Measurements from ENCODE around the gene XAGE1A. TPM values are rescaled to one million over a fixed set of nuclear protein-coding genes. Genes with fewer than 3 reads are reported as not detected.
"Not testable (repeated sequence)": the region's sequence is repeated elsewhere in the genome, so short reads cannot be mapped to it uniquely, and the experiment has no call there.

The XAGE1A gene
- total RNA-seq = not detected

DNA sequence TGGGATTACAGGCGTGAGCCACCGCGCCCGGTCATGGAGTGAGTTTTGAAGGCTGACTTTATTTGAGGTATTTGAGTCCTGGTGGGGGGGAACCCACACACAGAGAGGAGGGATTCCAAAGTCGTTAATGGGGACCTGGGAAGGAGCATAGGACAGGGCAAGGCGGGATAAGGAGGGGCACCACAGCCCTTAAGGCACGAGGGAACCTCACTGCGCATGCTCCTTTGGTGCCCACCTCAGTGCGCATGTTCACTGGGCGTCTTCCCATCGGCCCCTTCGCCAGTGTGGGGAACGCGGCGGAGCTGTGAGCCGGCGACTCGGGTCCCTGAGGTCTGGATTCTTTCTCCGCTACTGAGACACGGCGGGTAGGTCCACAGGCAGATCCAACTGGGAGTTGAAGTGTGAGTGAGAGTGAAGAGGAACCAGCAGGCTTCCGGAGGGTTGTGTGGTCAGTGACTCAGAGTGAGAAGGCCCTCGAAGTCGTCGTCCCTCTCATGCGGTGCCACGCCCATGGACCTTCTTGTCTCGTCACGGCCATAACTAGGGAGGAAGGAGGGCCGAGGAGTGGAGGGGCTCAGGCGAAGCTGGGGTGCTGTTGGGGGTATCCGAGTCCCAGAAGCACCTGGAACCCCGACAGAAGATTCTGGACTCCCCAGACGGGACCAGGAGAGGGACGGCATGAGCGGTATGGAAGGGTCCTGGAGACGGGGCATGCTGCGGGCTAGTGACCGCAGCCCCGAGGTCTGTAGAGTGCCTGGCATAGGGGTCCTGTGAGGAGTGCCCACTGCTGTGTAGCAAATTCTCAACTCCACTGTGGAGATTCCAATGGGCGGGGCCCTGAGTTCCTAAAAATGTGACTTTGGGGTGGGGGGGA lies at the start of gene XAGE1A:
XAGE1A (plus strand) TSS at position 264 of the 874 bp plus-strand sequence. CDS start 1,554 bp downstream, outside the sequence.
- H3K36me3 ChIP-seq; H3K9me3 ChIP-seq; intact Hi-C loops (cut with DNase I; ENCODE audit: low total_unique reads); H3K27ac ChIP-seq; H3K4me1 ChIP-seq; DNase-seq; H3K27me3 ChIP-seq; H3K4me3 ChIP-seq: not testable (repeated sequence)

DNA sequence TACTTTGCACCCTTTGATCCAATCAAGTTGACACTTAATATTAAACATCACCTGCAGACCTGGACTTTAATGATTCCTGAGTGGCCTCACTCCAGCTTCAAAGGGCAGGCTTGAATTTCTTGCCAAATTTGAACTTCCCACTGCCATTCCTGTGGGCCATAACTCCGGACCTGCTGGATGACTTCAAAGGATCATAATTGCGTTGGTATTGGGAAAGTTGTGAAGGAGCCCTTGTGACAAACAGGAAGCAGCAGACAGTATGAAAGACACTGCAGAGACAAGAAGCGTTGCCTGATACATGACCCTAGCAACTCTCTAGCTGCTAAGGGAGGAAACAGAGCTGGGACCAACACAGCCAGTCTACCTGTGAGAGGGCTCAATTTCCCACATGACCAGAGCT lies 43.6 kb upstream of the XAGE1A start:
- H3K27me3 ChIP-seq; H3K9me3 ChIP-seq; DNase-seq; intact Hi-C loops (cut with DNase I; ENCODE audit: low total_unique reads); H3K36me3 ChIP-seq; H3K4me3 ChIP-seq; H3K4me1 ChIP-seq; H3K27ac ChIP-seq: not testable (repeated sequence)

DNA sequence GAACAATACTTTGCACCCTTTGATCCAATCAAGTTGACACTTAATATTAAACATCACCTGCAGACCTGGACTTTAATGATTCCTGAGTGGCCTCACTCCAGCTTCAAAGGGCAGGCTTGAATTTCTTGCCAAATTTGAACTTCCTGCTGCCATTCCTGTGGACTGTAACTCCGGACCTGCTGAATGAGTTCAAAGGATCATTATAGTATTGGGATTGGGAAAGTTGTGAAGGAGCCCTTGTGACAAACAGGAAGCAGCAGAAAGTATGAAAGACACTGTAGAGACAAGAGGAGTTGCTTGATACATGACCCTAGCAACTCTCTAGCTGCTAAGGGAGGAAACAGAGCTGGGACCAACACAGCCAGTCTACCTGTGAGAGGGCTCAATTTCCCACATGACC lies 24.3 kb upstream of the XAGE1A start:
- not testable (repeated sequence) for H3K4me3 ChIP-seq, H3K9me3 ChIP-seq

DNA sequence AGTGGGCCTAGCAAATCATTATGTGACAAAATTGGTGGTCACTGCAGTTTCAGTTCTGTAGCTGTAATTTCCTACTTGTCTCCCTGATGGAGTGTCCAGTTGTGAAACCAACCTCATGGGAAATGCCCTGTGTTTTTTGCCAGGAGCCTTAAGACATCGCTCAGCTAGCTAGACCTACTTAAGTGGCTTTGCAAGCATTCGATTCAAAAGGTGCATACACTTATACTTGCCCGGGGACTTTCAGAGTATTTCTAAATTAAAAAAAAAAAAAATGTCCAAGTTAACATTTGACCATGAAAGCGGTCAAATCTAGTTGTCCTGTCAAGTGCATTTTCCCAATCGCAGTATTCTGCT lies 788 bp downstream of the XAGE1A start:
- H3K36me3 ChIP-seq; H3K4me3 ChIP-seq; H3K27ac ChIP-seq; H3K4me1 ChIP-seq; DNase-seq; H3K27me3 ChIP-seq; intact Hi-C loops (cut with DNase I; ENCODE audit: low total_unique reads); H3K9me3 ChIP-seq: not testable (repeated sequence)

More for the DNA sequence above, 24.3 kb upstream of the XAGE1A start:
- DNase-seq; intact Hi-C loops (cut with DNase I; ENCODE audit: low total_unique reads); H3K36me3 ChIP-seq; H3K4me1 ChIP-seq; H3K27me3 ChIP-seq; H3K27ac ChIP-seq: not testable (repeated sequence)

GRCh38 chrX:52501362-52501761 lies 5.8 kb downstream of the XAGE1A start:
- DNase-seq; H3K27me3 ChIP-seq; H3K4me1 ChIP-seq; H3K9me3 ChIP-seq; H3K27ac ChIP-seq; H3K36me3 ChIP-seq; intact Hi-C loops (cut with DNase I; ENCODE audit: low total_unique reads); H3K4me3 ChIP-seq: not testable (repeated sequence)

DNA sequence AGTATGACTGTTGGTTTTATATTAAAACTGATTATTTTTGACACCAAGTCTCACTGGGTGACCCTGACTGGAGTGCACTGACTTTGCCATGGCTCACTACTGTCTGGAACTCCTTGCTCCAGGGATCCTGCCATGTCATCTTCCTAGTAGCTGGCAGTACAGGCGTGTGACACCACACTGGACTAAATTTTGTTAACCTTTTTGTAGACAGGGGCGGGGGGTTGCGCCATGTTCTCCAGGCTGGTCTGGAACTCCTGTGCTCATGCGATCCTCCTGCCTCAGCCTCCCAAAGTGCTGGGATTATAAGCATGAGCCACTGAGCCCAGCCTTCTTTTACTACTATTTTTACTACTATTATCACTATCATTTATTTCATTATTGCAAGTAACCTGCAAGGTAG lies 8.9 kb downstream of the XAGE1A start:
- no peaks in the 10 kb centered on the region for H3K4me1 ChIP-seq
- H3K9me3 ChIP-seq = no peaks in the 10 kb centered on the region
- H3K36me3 ChIP-seq = no peaks in the 10 kb centered on the region
- no peak overlapping the region for H3K4me3 ChIP-seq
- H3K27me3 ChIP-seq = no peaks in the 10 kb centered on the region
- H3K27ac ChIP-seq = no peak overlapping the region
- TF ChIP-seq, protein P1, sequence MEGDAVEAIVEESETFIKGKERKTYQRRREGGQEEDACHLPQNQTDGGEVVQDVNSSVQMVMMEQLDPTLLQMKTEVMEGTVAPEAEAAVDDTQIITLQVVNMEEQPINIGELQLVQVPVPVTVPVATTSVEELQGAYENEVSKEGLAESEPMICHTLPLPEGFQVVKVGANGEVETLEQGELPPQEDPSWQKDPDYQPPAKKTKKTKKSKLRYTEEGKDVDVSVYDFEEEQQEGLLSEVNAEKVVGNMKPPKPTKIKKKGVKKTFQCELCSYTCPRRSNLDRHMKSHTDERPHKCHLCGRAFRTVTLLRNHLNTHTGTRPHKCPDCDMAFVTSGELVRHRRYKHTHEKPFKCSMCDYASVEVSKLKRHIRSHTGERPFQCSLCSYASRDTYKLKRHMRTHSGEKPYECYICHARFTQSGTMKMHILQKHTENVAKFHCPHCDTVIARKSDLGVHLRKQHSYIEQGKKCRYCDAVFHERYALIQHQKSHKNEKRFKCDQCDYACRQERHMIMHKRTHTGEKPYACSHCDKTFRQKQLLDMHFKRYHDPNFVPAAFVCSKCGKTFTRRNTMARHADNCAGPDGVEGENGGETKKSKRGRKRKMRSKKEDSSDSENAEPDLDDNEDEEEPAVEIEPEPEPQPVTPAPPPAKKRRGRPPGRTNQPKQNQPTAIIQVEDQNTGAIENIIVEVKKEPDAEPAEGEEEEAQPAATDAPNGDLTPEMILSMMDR (IDR thresholded peaks at IDR 0.05) = no peak
- TF ChIP-seq POLR2A (IDR thresholded peaks at IDR 0.05) = no peak
- intact Hi-C loops (cut with DNase I; ENCODE audit: low total_unique reads) = no loop called here
- no peak for DNase-seq

GRCh38 chrX:52507331-52507730 lies 11.7 kb downstream of the XAGE1A start:
- intact Hi-C loops (cut with DNase I; ENCODE audit: low total_unique reads) = no loop called here
- Histone ChIP-seq H3K9me3 (no peaks in the 10 kb centered on the region), H3K36me3 (no peaks in the 10 kb centered on the region), H3K27me3 (no peaks in the 10 kb centered on the region), H3K4me1 (no peaks in the 10 kb centered on the region), H3K4me3 (no peak overlapping the region), H3K27ac (no peak overlapping the region)
- TF ChIP-seq POLR2A (IDR thresholded peaks at IDR 0.05) = no peak
- TF ChIP-seq, protein P1 (IDR thresholded peaks at IDR 0.05) = no peak
- no peak for DNase-seq

GRCh38 chrX:52509916-52510315 lies 14.3 kb downstream of the XAGE1A start:
- H3K27ac ChIP-seq = no peak overlapping the region
- intact Hi-C loops (cut with DNase I; ENCODE audit: low total_unique reads) = no loop called here
- H3K36me3 ChIP-seq = no peaks in the 10 kb centered on the region
- H3K4me3 ChIP-seq = no peak overlapping the region
- no peaks in the 10 kb centered on the region for H3K27me3 ChIP-seq
- H3K4me1 ChIP-seq = no peaks in the 10 kb centered on the region
- DNase-seq = no peak
- no peak for TF ChIP-seq POLR2A (IDR thresholded peaks at IDR 0.05)
- TF ChIP-seq, protein P1 (IDR thresholded peaks at IDR 0.05) = no peak
- H3K9me3 ChIP-seq = no peaks in the 10 kb centered on the region

- H3K36me3 ChIP-seq; H3K27me3 ChIP-seq; H3K4me1 ChIP-seq; DNase-seq; intact Hi-C loops (cut with DNase I; ENCODE audit: low total_unique reads); H3K27ac ChIP-seq; H3K9me3 ChIP-seq; H3K4me3 ChIP-seq: not testable (repeated sequence)
These were observed 15.5 kb downstream of the XAGE1A start for GRCh38 chrX:52511126-52511525.

DNA sequence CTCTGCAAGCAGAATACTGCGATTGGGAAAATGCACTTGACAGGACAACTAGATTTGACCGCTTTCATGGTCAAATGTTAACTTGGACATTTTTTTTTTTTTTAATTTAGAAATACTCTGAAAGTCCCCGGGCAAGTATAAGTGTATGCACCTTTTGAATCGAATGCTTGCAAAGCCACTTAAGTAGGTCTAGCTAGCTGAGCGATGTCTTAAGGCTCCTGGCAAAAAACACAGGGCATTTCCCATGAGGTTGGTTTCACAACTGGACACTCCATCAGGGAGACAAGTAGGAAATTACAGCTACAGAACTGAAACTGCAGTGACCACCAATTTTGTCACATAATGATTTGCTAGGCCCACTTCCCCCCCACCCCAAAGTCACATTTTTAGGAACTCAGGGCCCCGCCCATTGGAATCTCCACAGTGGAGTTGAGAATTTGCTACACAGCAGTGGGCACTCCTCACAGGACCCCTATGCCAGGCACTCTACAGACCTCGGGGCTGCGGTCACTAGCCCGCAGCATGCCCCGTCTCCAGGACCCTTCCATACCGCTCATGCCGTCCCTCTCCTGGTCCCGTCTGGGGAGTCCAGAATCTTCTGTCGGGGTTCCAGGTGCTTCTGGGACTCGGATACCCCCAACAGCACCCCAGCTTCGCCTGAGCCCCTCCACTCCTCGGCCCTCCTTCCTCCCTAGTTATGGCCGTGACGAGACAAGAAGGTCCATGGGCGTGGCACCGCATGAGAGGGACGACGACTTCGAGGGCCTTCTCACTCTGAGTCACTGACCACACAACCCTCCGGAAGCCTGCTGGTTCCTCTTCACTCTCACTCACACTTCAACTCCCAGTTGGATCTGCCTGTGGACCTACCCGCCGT lies 20.7 kb downstream of the XAGE1A start:
- H3K27ac ChIP-seq; H3K4me1 ChIP-seq; H3K27me3 ChIP-seq; H3K9me3 ChIP-seq; intact Hi-C loops (cut with DNase I; ENCODE audit: low total_unique reads); H3K4me3 ChIP-seq; DNase-seq; H3K36me3 ChIP-seq: not testable (repeated sequence)
